Chondrocyte (in vitro differentiated cells): Measurements from ENCODE around the gene TMC2. TPM values are rescaled to one million over a fixed set of nuclear protein-coding genes. Genes with fewer than 3 reads are reported as not detected.
"Not testable (repeated sequence)": the region's sequence is repeated elsewhere in the genome, so short reads cannot be mapped to it uniquely, and the experiment has no call there.

Source experiments
- DNase-seq: peaks from one replicate; pipeline ENCODE4 v3.0.0; 2021; ENCODE audit warnings: mixed read lengths, low spot score
- H3K27ac Mint-ChIP-seq: one replicate; pipeline ENCODE4 v1.8.0; 2021; ENCODE audit warnings: mild to moderate bottlenecking, moderate library complexity, mixed read lengths; ENCODE audit not compliant: unreplicated experiment
- H3K27me3 Mint-ChIP-seq: 2 replicates; pipeline ENCODE4 v1.8.0; 2021; ENCODE audit warnings: low read depth, mixed read lengths
- H3K36me3 Mint-ChIP-seq: 2 replicates; pipeline ENCODE4 v1.8.0; 2021; ENCODE audit warnings: low read depth, mixed read lengths
- H3K4me1 Mint-ChIP-seq: 2 replicates; pipeline ENCODE4 v1.8.0; 2021; ENCODE audit warnings: low read depth, mild to moderate bottlenecking, mixed read lengths
- H3K4me3 Mint-ChIP-seq: one replicate; pipeline ENCODE4 v1.8.0; 2021; ENCODE audit warnings: mild to moderate bottlenecking, moderate library complexity, mixed read lengths; ENCODE audit not compliant: unreplicated experiment
- H3K9me3 Mint-ChIP-seq: 2 replicates; pipeline ENCODE4 v1.8.0; 2021; ENCODE audit warnings: low read depth, mixed read lengths
- CTCF ChIP-seq: fragments of 200-600 bp; sonication (generic); IDR thresholded peaks from 2 replicates; pipeline ENCODE4 v1.5.0; 2021; ENCODE audit warnings: antibody characterized with exemption, mild to moderate bottlenecking, moderate library complexity
- total RNA-seq: library from RNA; stranded (reverse); gene quantifications from 3 replicates; pipeline ENCODE4 v1.2.1, GENCODE V29; 2021

TMC2 gene
- total RNA-seq, 1 donor from 2014 or later = not detected

GRCh38 chr20:2671977-2672376 is 135.6 kb downstream of the TMC2 start:
- TF ChIP-seq CTCF = peak; percentile 16
- DNase-seq = no peak
- Mint-ChIP-seq H3K4me1 (no peaks in the 10 kb centered on the region), H3K4me3 (no peak overlapping the region), H3K27ac (no peak overlapping the region), H3K9me3 (no peaks in the 10 kb centered on the region), H3K27me3 (peaks cover 17% of the 10 kb centered on the region), H3K36me3 (peaks cover 2% of the 10 kb centered on the region)

- no peak for TF ChIP-seq CTCF
- no peak overlapping the region for H3K4me3 Mint-ChIP-seq
- no peaks in the 10 kb centered on the region for H3K4me1 Mint-ChIP-seq
- peaks cover 17% of the 10 kb centered on the region for H3K27me3 Mint-ChIP-seq
- H3K36me3 Mint-ChIP-seq = peaks cover 2% of the 10 kb centered on the region
- DNase-seq = no peak
- no peak overlapping the region for H3K27ac Mint-ChIP-seq
- H3K9me3 Mint-ChIP-seq = no peaks in the 10 kb centered on the region
These were observed 136.1 kb downstream of the TMC2 start for GRCh38 chr20:2672446-2672845.

- no peak for DNase-seq
- Mint-ChIP-seq H3K9me3 (no peaks in the 10 kb centered on the region), H3K4me3 (no peak overlapping the region), H3K27me3 (peaks cover 13% of the 10 kb centered on the region), H3K36me3 (no peaks in the 10 kb centered on the region), H3K4me1 (no peaks in the 10 kb centered on the region), H3K27ac (no peak overlapping the region)
- TF ChIP-seq CTCF = no peak
These were observed 137.1 kb downstream of the TMC2 start for GRCh38 chr20:2673453-2673852.

GRCh38 chr20:2680046-2680445 is 143.7 kb downstream of the TMC2 start:
- DNase-seq = no peak
- H3K27me3 Mint-ChIP-seq = peaks cover 31% of the 10 kb centered on the region
- no peak overlapping the region for H3K4me3 Mint-ChIP-seq
- H3K4me1 Mint-ChIP-seq = no peaks in the 10 kb centered on the region
- no peak overlapping the region for H3K27ac Mint-ChIP-seq
- H3K9me3 Mint-ChIP-seq = peaks cover 2% of the 10 kb centered on the region
- no peaks in the 10 kb centered on the region for H3K36me3 Mint-ChIP-seq
- TF ChIP-seq CTCF = no peak

- H3K4me3 Mint-ChIP-seq, H3K9me3 Mint-ChIP-seq, H3K4me1 Mint-ChIP-seq, DNase-seq, H3K36me3 Mint-ChIP-seq, H3K27ac Mint-ChIP-seq: not testable (repeated sequence)
- H3K27me3 Mint-ChIP-seq = peaks cover 45% of the 10 kb centered on the region
These were observed 145.7 kb downstream of the TMC2 start for GRCh38 chr20:2682040-2682439.

- peak; percentile 33 for DNase-seq
- not testable (repeated sequence) for H3K36me3 Mint-ChIP-seq, H3K4me3 Mint-ChIP-seq, H3K4me1 Mint-ChIP-seq, H3K27ac Mint-ChIP-seq, H3K9me3 Mint-ChIP-seq
- H3K27me3 Mint-ChIP-seq = peaks cover 51% of the 10 kb centered on the region
These were observed 148.4 kb downstream of the TMC2 start for GRCh38 chr20:2684817-2685216.
